Measurements from ENCODE around the gene ATP13A3.

GRCh38 chr3:194387276-194387675 is 99.5 kb downstream of the ATP13A3 start:
- no peak for TF ChIP-seq REST (IDR thresholded peaks at IDR 0.05; ENCODE audit: borderline replicate concordance)
- no peak for TF ChIP-seq REST (CRISPR knock-in tag; IDR thresholded peaks at IDR 0.05; ENCODE audit: low read depth)
- TF ChIP-seq RAD21 (CRISPR knock-in tag; conservative IDR thresholded peaks at IDR 0.05 in 1 of 2, IDR thresholded peaks at IDR 0.05 in 1 of 2), result no peak
- no peak for TF ChIP-seq HBP1 (CRISPR knock-in tag; IDR thresholded peaks at IDR 0.05)
